Right renal pelvis (tissue), 4 donors: ENCODE data around the gene PDIA2. TPM values are rescaled to one million over a fixed set of nuclear protein-coding genes. Genes with fewer than 3 reads are reported as not detected.

Experiments used
- DNase-seq, 4 donors: peaks; one replicate each; pipeline ENCODE4 v3.0.0-alpha.2; 2013; ENCODE audit warnings: low read depth in 4 of 4, low spot score in 3 of 4, missing footprints in 1 of 4
- polyA plus RNA-seq, 4 donors: library from polyadenylated mRNA; unstranded; fragments of 120-200 nt; gene quantifications; one replicate each; pipeline ENCODE4 v1.2.1, GENCODE V29; 2013; ENCODE audit not compliant: insufficient read length in 4 of 4

Gene PDIA2
- polyA plus RNA-seq, 4 donors: 0.53 to 2.0 (median 1.2) TPM

DNA sequence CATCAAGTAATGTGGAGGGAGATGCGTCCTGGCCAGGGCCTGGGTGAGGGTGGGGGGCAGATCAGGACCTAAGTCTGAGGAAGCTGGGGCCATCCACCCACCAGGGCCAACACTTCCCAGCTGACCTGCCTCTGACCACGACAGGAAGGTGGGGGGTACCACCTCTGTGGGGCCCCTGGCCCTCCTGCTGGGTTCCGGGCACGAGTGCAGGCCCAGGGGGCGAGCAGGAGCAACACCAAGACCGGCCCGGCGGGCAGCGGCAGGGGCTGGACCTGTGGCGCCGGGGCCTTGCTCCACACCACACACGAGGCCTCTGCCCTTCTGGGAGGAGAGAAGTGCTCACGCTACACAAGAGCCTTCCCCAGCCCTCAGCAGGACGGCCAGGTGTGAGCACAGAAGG is 13.3 kb downstream of the PDIA2 start:
- no peak for DNase-seq

DNA sequence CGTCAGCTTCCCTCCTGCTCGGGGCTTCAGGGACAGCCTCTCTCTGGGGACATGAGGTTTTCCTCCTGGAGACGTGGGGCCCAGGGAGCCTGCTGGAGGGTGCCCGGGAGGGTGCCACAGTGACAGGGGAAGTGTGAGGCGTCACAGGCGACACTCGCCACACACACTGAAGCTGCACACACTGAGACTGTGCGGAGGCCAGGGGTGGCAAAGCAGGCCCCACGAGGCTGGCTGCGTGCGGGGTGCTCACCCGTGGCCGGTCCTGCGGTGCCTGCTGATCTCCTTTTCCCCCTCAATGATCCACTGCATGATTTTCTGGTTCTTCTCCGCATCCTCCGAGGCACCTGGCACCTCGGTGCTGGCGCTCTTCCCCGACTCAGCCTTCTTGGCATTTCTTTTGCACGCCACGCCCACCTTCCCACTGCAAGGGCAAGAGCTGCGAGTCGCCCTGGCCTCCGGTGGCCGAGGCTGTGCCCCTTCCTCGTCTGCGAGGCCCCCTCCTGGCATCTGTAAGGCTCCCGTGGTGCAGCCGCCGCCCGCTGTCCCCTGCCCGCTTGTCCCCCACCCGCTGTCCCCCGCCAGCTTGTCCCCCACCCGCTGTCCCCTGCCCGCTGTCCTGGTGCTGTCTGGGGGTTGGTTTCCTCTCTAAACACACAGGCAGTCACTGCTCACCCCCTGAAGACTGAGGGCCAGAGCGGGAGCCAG is 14.0 kb downstream of the PDIA2 start:
- DNase-seq: no peak

DNA sequence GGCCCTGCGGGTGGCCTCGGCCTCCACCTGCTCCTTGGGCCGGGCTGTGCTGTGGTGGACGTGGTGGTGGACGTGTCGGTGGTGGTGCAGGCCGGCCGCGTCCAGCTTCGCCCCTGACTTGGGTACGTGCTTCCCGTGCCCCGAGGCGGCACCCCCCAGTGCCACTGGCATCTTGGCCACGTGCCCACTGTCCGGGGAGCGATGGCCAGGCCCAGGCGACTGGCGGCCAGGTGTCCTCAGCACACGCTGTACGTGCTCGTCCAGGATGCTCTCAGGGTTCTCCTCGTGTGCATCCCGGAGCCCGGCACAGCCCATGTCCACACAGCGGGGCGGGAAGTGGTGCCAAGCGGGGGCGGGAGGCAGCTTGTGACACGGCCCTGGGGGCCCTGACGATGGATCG is 14.9 kb downstream of the PDIA2 start:
- DNase-seq: no peak

DNA sequence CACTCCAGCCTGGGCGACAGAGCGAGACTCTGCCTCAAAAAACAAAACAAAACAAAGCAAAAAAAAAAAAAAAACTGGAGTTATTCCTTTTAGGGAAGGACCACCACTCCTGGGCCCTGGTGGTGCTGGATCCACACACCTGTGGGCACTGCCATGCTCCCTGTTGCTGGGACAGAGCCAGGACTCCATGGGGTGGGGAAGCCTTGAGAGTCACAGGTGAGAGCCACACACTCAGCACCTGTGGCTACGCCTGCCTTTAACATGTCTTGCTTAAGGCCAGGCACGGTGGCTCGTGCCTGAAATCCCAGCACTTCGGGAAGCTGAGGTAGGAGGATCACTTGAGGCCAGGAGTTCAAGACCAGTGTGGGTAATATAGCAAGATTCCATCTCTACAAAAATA is 18.3 kb downstream of the PDIA2 start:
- no peak for DNase-seq

DNA sequence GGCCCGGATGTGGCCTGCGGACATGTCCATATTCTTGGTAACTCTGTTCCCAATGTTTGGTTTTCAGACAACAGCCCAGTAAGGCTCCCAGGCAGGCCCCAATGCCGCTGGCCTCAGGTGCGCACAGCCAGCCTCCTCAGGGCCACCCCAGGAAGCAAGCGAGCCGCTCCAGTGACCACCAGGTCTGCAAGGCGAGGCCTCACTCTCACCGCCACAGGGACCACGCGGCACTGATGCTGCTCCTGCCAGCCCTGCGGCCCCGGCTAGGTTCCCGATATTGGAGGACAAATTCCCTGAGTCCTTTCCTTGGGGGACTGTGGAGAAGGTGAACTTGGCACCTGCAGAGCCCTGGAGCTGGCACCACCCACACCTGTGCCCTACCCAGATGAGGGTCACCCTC is 19.0 kb downstream of the PDIA2 start:
- DNase-seq: no peak

DNA sequence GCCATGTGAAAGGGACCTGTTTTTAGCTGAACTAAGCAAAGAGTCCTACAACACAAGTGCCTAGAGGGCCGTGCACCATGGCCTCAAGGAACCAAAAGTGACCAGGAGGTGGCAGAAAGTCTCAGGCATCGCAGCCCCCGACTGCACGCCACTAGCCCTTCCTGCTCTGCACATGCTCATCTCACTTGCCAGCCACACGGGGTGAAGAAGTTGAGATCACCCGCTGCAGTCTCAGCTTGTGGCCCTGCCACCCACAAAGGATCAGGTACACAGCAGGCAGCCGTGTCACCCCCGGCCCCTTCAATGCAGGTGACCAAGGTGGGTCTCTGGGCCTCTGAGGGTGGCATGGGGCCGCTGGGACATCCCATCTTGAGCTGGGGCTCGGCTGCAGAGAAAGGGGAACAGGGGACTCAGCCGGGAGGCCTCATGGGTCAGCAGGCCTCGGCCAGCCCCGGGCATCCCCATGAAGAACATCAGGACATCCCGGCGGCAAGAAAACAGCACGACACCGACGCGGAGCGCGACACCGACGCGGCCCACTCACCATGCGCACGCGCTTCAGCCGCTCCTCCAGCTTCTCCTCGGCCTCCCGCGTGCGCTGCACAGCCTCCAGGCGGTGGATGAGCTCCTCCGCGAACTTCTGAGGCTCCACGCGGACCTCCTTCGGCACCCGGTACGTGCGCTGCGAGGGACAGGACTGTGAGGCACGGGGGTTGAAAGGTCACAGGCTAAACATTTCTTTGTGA is 21.0 kb downstream of the PDIA2 start:
- no peak for DNase-seq

- no peak for DNase-seq
Observed at GRCh38 chr16:305916-306626, 23.1 kb downstream of the PDIA2 start.

DNA sequence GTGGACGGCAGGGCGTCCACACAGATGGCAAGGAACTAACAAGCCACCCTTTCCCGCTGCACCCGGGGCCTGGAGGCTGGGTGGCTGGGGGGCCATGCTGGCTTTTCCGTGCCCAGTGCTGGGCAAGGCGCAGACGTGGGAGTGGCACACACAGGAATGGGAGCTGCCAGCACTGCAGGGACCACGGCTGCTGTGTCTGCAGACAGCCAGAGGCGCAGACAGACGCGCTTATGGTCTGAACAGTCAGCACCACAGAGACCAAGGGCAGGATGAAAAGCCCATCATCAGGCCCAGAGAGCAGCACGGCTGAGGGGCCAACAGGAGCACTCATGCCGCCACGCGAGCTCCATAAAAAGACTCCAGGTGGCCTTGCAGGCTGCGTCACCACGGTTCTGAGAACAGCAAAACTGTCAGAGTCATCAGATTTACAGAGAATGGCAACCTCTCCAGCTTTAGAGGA is 24.0 kb downstream of the PDIA2 start:
- DNase-seq: no peak

DNA sequence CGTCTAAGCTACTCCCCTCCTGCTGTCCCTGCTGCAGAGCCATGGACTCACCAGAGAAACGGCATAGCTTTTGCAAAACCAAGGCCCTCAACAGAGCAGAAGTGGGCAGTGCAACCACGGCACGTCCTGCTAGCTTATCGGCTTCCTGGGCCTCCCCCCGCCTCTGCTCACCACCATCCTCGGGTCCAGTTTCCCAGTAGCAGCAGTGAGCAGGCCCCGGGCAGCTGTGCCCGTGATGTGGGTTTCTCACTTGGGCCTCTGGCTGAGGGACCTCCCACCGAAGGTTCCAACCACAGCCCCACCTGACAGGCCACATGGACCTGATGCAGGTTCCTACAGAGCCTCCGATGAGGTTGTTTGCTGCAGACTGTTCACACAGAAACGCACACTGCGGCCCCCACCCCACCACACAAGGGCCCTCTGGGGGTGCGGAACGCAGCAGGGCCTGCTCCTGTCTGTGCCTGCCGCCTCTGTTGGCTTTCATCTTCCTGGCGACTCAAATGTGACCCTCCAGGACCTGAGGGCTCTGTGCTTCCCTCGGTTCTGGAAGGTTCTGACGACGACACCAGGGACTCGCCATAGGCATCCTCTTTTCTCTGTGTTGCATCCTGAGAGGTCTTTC is 24.8 kb downstream of the PDIA2 start:
- DNase-seq: no peak

- no peak for DNase-seq
Observed at GRCh38 chr16:309476-309875, 26.5 kb downstream of the PDIA2 start.

- DNase-seq: no peak
Observed at GRCh38 chr16:311725-312124, 28.8 kb downstream of the PDIA2 start.

GRCh38 chr16:314351-314750 is 31.4 kb downstream of the PDIA2 start:
- DNase-seq: no peak

- DNase-seq: no peak
Observed at GRCh38 chr16:314795-315299, 31.9 kb downstream of the PDIA2 start.

DNA sequence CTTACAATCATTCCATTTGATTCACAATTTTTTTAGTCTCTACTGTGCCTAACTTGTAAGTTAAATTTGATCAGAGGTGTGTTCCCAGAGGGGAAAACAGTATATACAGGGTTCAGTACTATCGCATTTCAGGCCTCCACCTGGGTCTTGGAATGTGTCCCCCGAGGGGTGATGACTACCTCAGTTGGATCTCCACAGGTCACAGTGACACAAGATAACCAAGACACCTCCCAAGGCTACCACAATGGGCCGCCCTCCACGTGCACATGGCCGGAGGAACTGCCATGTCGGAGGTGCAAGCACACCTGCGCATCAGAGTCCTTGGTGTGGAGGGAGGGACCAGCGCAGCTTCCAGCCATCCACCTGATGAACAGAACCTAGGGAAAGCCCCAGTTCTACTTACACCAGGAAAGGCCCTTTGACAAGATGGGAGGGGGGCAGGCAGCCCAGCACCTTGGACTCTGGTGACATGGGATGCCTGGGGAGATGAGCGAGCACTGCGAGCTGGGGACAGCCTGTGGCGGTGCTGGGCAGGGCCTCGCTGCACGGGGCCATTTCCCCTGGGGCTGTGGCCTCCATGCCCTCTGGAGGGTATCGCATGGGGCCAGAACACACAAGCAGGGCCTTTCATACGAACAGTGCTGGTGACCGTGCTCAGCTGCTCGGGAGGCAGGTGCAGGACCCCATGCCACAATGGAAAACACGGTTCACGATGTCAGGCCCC is 33.9 kb downstream of the PDIA2 start:
- no peak for DNase-seq

- DNase-seq: no peak
Observed at GRCh38 chr16:317583-317982, 34.6 kb downstream of the PDIA2 start.

- DNase-seq: no peak
Observed at GRCh38 chr16:318628-319027, 35.7 kb downstream of the PDIA2 start.

DNA sequence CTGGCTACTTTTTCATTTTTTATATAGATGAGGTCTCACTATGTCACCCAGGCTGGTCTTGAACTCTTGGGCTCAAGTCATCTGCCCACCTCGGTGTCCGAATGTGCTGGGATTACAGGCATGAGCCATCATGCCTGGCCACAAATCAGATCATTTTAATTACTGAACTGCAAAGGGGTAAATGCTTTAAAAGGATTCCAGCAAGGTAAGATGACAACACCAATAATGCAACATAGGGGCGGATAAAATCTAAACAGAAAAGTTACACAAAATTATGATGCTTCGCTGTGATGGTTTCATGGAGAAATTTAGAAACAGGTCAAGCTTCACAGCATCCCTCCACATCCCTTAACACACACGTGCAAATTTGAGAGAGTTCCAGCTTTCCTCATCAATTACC is 37.2 kb downstream of the PDIA2 start:
- no peak for DNase-seq

DNA sequence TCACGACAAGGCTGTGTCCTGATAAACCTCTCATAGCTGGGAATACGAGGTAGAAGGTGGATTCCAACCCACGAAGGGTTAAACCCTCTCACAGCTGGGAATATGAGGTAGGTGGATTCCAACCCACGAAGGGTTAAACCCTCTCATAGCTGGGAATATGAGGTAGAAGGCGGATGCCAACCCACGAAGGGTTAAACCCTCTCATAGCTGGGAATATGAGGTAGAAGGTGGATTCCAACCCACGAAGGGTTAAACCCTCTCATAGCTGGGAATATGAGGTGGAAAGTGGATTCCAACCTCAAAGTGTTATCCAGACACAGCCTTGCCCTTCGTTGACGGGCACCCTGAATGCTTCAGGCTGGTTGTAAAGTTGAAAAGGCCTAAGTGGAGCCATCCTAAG is 38.6 kb downstream of the PDIA2 start:
- no peak for DNase-seq

DNA sequence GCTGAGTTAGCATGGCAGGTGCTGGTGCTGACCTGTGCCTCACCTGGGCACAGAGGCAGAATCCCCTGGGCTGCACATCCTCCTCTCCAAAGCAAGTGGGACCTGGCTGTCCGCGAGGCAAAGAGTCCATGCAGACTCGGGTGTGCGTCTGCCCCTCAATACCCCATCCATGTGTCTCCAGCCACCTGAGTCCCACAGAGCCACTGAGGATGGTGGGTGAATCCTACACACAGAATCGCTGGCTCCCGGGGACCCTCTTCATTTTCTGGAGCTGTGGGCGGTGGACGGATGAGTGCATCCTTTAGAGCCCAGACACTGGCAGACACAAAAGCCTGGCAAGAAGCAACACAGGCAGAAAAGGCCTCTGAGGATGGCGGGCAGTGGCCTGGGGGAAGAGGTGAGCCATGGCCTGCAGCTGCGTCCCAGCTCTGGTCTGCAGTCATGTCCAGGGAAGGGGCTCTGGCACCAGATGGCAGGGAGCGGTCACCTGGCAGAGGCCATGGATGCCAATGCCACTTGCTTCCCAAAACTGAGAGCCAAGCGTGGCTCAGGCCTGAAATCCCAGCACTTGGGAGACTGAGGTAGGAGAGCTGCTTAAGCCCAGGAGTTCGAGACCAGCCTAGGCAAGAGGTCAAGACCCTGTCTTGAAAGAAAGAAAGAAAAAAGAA is 39.6 kb downstream of the PDIA2 start:
- DNase-seq: no peak

GRCh38 chr16:324201-324450 is 41.2 kb downstream of the PDIA2 start:
- DNase-seq: no peak
